Gastroesophageal sphincter (tissue), 3 donors: ENCODE data around the gene CLSTN1.

Source experiments
- EP300 ChIP-seq: sonication (generic); formaldehyde crosslinking; IDR thresholded peaks from one replicate; pipeline ENCODE4 v1.6.1; 2017; ENCODE audit warnings: antibody characterized with exemption, mild to moderate bottlenecking
- TF ChIP-seq, protein P1 (sequence below), 4 experiments: fragments of 200-600 bp in 2 of 4; fragments of 450-650 bp in 2 of 4; sonication (generic) in 1 of 4; IDR thresholded peaks; one replicate each; pipeline ENCODE4 v1.5.1; 2017 to 2019; ENCODE audit warnings: antibody characterized with exemption in 4 of 4, mild to moderate bottlenecking in 2 of 4, moderate library complexity in 2 of 4

DNA sequence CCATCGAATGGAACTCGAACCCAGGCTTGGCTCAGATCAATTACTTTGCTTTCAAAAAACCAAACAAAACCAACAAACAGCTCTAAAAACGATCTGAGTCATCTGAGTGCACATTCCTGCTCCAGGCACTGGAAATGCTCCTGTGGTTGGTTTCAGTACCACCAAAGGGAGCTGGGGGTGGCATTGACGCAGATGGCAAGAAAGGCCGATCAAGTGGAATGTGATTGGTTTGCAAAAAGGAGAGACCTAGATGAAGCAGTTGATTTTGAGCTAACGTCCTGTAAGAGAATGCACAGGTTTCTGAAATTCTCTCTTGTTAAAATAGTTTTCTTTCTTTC lies 132.7 kb downstream of the CLSTN1 start:
- TF ChIP-seq EP300: no peak
- TF ChIP-seq, protein P1, sequence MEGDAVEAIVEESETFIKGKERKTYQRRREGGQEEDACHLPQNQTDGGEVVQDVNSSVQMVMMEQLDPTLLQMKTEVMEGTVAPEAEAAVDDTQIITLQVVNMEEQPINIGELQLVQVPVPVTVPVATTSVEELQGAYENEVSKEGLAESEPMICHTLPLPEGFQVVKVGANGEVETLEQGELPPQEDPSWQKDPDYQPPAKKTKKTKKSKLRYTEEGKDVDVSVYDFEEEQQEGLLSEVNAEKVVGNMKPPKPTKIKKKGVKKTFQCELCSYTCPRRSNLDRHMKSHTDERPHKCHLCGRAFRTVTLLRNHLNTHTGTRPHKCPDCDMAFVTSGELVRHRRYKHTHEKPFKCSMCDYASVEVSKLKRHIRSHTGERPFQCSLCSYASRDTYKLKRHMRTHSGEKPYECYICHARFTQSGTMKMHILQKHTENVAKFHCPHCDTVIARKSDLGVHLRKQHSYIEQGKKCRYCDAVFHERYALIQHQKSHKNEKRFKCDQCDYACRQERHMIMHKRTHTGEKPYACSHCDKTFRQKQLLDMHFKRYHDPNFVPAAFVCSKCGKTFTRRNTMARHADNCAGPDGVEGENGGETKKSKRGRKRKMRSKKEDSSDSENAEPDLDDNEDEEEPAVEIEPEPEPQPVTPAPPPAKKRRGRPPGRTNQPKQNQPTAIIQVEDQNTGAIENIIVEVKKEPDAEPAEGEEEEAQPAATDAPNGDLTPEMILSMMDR (IDR thresholded peaks at IDR 0.05): no peak
